Hematopoietic multipotent progenitor cell (in vitro differentiated cells): ENCODE data around the gene PSPN. TPM values are rescaled to one million over a fixed set of nuclear protein-coding genes. Genes with fewer than 3 reads are reported as not detected.
"Not testable (repeated sequence)": the region's sequence is repeated elsewhere in the genome, so short reads cannot be mapped to it uniquely, and the experiment has no call there.

Source experiments
- DNase-seq, 3 donors: peaks; one replicate each; pipeline ENCODE4 v3.0.0-alpha.2; 2011 to 2015; ENCODE audit warnings: low read depth in 2 of 3, low spot score in 2 of 3
- total RNA-seq: library from RNA; depleted of rRNA; stranded (reverse); fragments of >200 nt; gene quantifications from one replicate; pipeline ENCODE4 v1.2.3, GENCODE V29; 2012

The PSPN gene
- total RNA-seq, 1 donor, result 2.2 TPM

DNA sequence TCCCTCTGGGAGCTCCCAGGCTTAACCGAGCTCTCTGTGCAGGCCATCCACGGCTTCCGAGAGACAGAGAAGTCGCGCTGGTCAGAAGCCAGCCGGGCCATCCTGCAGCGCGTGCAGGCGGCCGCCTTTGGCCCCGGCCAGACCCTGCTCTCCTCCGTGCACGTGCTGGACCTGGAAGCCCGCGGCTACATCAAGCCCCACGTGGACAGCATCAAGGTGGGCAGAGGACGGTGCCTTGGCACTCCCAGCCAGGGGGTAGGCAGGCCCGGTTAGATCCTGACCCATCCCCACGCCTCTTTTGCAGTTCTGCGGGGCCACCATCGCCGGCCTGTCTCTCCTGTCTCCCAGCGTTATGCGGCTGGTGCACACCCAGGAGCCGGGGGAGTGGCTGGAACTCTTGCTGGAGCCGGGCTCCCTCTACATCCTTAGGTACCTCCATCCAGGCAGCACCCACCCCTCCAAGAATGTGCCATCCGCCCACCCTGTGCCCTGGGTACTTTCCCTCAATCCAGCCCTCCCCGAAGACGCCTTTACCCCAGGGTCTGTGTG, 1.5 kb downstream of the PSPN start:
- no peak for DNase-seq

DNA sequence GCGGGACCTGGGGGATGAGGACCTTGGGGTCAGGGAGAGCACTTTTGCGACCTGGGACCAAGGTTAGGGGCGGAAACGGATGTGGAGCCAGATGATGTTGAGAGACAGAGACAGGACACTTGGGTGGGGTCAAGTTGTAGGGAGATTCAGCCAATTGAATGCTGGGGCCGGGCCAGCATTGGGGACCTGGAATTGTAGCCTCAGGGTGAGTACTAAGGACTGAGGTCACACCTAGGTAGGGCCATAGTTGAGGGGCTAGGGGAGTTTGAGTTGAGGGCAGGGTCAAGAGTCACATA, 2.0 kb downstream of the PSPN start:
- no peak for DNase-seq

DNA sequence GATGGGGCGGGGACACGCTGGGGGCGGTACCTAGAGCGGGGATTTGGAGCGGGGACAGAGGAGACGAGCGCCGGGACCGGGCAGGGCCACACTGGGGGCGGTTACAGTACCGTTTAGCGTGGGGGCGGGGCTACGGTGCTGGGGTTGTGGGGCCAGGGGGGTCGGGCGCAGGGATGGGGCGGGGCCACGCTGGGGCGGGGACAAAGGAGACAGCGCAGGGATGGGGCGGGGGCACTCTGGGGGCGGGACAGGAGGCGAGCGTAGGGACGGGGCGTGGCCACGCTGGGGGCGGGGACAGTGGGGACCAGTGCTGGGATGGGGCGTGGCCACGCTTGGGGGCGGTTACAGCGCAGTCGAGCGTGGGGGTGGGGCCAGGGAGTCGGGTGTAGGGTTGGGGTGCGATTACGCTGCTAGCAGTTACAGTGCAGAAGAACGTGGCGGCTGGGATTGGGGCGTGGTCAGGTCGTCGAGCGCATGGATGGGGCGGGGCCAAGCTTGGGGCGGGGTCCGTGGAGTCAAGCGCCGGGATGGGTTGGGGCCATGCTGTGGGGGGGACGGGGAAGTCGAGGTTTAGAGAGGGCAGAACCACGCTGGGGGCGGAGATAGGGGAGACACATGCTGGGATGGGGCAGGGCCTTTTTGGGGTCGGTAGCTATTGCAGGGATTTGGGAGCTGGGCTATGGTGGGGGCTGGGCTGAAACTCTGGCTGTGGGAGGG, 2.5 kb downstream of the PSPN start:
- DNase-seq, result peak; percentile 98

DNA sequence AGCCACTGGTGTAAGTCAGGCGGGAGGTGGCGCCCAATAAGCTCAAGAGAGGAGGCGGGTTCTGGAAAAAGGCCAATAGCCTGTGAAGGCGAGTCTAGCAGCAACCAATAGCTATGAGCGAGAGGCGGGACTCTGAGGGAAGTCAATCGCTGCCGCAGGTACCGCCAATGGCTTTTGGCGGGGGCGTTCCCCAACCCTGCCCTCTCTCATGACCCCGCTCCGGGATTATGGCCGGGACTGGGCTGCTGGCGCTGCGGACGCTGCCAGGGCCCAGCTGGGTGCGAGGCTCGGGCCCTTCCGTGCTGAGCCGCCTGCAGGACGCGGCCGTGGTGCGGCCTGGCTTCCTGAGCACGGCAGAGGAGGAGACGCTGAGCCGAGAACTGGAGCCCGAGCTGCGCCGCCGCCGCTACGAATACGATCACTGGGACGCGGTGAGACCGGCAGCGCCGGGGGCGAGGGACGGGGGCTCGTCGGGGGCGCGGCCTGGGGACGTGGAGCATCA, 3.1 kb downstream of the PSPN start, which contains the start of gene ALKBH7:
ALKBH7 (plus strand) TSS at position 201 of the 502 bp plus-strand sequence; CDS start at position 228, 27 bp downstream.
- DNase-seq, result peak; percentile 92 to 100 (median 100)

DNA sequence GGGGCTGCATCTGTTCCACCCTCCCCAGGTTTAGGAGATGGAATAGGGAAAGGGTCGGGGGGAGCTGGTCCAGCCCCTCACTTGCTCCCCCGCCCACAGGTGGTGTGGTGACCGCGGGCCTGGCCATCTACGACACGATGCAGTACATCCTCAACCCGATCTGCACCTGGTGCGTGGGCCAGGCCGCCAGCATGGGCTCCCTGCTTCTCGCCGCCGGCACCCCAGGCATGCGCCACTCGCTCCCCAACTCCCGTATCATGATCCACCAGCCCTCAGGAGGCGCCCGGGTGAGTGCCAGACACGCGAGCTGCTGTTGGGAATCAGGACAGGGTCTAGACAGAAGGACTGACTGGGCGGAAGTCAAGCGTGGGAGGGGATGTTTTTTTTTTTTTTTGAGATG, 11.4 kb downstream of the PSPN start:
- DNase-seq, result no peak

DNA sequence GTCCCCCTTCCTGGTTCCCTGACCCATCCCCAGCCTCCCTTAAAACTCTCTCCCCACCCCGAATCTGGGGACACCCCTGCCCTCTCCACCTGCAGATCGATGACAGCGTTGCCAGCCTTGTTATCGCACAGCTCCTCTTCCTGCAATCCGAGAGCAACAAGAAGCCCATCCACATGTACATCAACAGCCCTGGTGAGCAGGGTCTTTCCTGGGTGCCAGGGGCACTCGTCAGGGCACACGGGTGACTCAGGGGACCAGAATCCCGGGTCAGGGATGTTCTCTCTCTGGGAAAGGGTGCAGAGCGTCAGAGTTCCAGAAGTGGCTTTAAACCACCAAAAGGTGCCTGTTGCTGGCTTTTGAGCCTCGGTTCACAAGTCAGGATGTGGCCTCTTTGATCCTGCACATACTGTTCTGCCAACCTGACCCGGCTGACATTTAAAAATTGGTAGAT, 13.4 kb downstream of the PSPN start:
- DNase-seq, result peak in 1 of 3 donors; percentile 23

GRCh38 chr19:6362027-6362350, 13.7 kb downstream of the PSPN start:
- no peak for DNase-seq

DNA sequence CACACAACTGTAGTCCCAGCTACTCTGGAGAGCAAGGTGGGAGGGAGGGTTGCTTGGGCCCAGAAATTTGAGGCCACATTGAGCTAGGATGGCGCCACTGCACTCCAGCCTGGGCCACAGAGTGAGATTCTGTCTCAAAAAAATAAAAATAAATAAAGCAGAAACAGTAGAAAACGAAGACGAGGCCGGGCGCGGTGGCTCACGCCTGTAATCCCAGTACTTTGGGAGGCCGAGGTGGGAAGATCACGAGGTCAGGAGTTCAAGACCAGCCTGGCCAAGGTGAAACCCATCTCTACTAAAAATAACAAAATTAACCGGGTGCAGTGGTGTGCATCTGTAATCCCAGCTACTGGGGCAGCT, 14.9 kb downstream of the PSPN start:
- not testable (repeated sequence) for DNase-seq

GRCh38 chr19:6360445-6360844, 15.3 kb downstream of the PSPN start:
- not testable (repeated sequence) for DNase-seq

GRCh38 chr19:6359568-6360341, 16.0 kb downstream of the PSPN start:
- no peak for DNase-seq

DNA sequence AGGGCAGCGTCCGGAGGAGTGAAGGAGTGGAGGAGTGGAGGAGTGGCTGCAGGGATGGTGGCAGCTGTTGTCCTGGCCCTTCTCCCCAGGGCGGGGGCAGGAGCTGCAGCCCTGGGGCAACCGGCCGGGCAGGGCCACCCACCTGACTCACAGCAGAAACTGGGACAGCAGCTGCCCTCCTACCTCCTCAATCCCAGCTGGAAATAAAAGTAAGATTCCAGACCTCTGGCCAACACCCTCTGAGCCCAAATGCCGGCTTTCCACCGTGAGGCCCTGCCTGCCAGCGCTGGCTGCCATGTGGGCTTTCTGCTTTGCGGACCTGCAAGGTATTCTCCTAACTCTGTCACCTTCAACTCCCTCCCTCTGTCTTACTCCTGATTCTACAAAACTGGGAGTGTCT, 17.7 kb downstream of the PSPN start:
- DNase-seq, result no peak

GRCh38 chr19:6357174-6357573, 18.6 kb downstream of the PSPN start:
- no peak for DNase-seq

GRCh38 chr19:6355321-6356040, 20.3 kb downstream of the PSPN start:
- DNase-seq, result not testable (repeated sequence)

DNA sequence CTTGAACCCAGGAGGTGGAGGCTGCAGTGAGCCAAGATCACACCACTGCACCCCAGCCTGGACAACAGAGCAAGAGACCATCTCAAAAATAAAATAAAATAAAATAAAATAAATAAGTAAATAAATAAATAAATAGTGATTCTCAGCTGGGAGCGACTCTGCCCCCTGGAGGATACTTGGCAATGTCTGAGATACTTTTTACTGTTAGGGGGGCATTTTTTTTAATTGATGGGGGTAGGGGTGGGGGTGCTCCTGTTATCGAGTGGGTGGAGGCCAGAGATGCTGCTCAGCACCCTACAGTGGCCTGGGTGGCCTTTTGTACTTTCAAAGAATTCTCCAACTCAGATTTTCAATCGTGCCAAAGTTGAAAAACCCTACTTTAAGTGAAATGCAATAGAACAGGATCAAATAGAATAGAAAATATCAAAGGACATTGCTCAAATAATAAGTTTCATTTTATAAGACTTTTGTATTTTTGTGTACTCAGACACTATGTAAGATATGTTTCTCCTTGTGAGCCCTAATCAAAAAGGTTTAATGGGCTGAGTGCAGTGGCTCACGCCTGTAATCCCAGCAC, 21.5 kb downstream of the PSPN start:
- peak in 1 of 3 donors; percentile 23 for DNase-seq

- DNase-seq, result no peak
These were observed 23.2 kb downstream of the PSPN start for GRCh38 chr19:6352381-6353165.

- no peak for DNase-seq
These were observed 25.0 kb downstream of the PSPN start for GRCh38 chr19:6350688-6351087.

- not testable (repeated sequence) for DNase-seq
These were observed 26.5 kb downstream of the PSPN start for GRCh38 chr19:6349271-6349670.

DNA sequence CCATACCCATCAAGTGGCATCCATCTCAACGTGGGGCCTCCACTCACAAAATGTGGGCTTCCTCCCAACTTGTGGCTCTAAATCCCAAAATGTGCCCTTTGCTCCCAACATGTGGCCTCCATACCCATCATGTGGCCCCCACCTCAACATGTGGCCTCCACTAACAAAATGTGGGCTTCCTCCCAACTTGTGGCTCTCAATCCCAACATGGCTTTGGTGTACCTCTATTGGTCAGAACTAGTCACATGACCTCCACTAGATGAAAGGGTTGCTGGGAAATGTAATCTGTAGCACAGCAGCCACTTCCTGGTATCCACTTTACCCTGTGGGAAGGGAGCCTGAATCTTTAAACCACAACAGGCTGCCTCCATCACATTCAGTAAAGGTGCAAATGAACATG, 32.3 kb downstream of the PSPN start:
- DNase-seq, result no peak

GRCh38 chr19:6340493-6341201, 35.1 kb downstream of the PSPN start:
- no peak for DNase-seq
